Left ventricle myocardium inferior (tissue), 1 donor: ENCODE results near the gene TNFAIP8L3. TPM values are rescaled to one million over a fixed set of nuclear protein-coding genes. Genes with fewer than 3 reads are reported as not detected.

ENCODE experiments used
- DNase-seq: peaks from one replicate; pipeline ENCODE4 v3.0.0-alpha.2; 2020
- H3K27ac ChIP-seq: fragments of 200-600 bp; replicated peaks from 2 replicates; pipeline ENCODE4 v1.8.0; 2021
- H3K27me3 ChIP-seq: fragments of 200-600 bp; 2 replicates; pipeline ENCODE4 v1.8.0; 2021; ENCODE audit warnings: low read depth
- H3K36me3 ChIP-seq: fragments of 200-600 bp; 2 replicates; pipeline ENCODE4 v1.8.0; 2021
- H3K4me1 ChIP-seq: fragments of 200-600 bp; 2 replicates; pipeline ENCODE4 v1.8.0; 2021
- H3K4me3 ChIP-seq: fragments of 200-600 bp; 2 replicates; pipeline ENCODE4 v1.8.0; 2021; ENCODE audit warnings: mild to moderate bottlenecking, moderate library complexity
- H3K9me3 ChIP-seq: fragments of 200-600 bp; replicated peaks from 2 replicates; pipeline ENCODE4 v1.8.0; 2021
- intact Hi-C: fragments of 100-400 bp; cut with micrococcal nuclease; formaldehyde crosslinking; loops from one replicate; pipeline ENCODE4 v1.11.0; 2022
- total RNA-seq: library from RNA; stranded (reverse); fragmentation: NEBNext Ultra II Directional; extraction: Animal tissue kit (Norgen Biotek cat#: 25700); gene quantifications from one replicate; pipeline ENCODE4 v1.2.1, GENCODE V29; 2021
- TF ChIP-seq, protein P1 (sequence below): fragments of 200-600 bp; IDR thresholded peaks from 2 replicates; pipeline ENCODE4 v1.8.0; 2021; ENCODE audit warnings: antibody characterized with exemption, mild to moderate bottlenecking, borderline replicate concordance
- donor health status: DM: no; HTN: yes; CAD: no; lungs with severe emphysema.

The TNFAIP8L3 gene
- total RNA-seq, 1 donor from 2014 or later: 6.0 TPM

DNA sequence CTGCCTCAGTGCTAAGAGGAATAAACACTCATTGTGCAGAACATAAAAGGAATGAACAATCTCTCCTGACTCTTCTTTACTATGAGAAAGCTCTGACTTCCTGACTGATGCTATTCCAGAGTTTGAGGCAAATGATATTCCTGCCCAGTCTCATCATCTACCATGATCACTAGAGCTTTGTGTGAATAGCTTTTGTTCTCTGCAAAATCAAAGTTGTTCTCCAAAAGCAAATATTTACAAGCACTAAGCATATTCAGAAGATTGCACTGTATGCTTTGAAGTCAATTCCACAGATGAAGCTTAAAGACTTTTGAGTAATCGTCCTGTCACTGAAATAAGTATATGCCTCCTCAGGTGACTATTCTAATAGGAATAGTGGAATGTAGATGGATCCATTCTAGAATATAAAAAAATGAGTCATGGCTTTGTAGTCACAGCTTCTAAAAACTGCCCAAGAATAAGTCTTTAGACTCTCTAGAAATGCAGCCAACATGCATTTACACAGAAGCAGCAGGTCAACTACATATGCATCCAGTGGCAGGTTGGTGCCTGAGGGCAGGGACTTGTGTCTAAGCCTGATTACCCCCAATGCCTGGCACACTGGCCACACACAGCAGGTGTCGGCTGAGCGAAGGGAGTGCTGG is 34.6 kb downstream of the TNFAIP8L3 start:
- H3K36me3 ChIP-seq: peaks cover 9% of the 10 kb centered on the region
- H3K9me3 ChIP-seq: no peaks in the 10 kb centered on the region
- H3K4me3 ChIP-seq: no peak overlapping the region
- TF ChIP-seq, protein P1, sequence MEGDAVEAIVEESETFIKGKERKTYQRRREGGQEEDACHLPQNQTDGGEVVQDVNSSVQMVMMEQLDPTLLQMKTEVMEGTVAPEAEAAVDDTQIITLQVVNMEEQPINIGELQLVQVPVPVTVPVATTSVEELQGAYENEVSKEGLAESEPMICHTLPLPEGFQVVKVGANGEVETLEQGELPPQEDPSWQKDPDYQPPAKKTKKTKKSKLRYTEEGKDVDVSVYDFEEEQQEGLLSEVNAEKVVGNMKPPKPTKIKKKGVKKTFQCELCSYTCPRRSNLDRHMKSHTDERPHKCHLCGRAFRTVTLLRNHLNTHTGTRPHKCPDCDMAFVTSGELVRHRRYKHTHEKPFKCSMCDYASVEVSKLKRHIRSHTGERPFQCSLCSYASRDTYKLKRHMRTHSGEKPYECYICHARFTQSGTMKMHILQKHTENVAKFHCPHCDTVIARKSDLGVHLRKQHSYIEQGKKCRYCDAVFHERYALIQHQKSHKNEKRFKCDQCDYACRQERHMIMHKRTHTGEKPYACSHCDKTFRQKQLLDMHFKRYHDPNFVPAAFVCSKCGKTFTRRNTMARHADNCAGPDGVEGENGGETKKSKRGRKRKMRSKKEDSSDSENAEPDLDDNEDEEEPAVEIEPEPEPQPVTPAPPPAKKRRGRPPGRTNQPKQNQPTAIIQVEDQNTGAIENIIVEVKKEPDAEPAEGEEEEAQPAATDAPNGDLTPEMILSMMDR: no peak
- no peak overlapping the region for H3K27ac ChIP-seq
- no peak for DNase-seq
- no peaks in the 10 kb centered on the region for H3K27me3 ChIP-seq
- no peaks in the 10 kb centered on the region for H3K4me1 ChIP-seq
- intact Hi-C loops: no loop called here

DNA sequence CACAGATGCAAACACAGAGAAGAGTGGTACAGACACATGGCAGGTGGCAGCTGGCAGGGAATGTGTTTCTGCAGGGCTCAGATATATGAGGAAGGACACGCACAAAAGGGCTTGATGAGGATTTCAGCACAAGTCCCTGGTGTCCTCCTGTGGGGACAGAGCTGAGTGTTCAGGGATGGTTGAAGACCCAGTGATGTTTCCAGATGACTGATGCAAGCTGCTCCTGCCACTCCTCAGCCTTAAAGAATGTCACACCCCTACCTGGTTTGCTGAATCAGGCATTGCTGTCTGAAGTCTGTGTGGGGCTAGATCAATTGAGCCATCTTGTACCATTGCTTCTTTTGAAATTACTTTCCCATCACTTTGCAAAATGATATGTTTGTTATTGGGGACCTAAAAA is 40.2 kb downstream of the TNFAIP8L3 start:
- no peaks in the 10 kb centered on the region for H3K9me3 ChIP-seq
- TF ChIP-seq, protein P1: no peak
- intact Hi-C loops: no loop called here
- DNase-seq: no peak
- H3K4me3 ChIP-seq: no peak overlapping the region
- peaks cover 9% of the 10 kb centered on the region for H3K36me3 ChIP-seq
- peaks cover 21% of the 10 kb centered on the region for H3K4me1 ChIP-seq
- no peaks in the 10 kb centered on the region for H3K27me3 ChIP-seq
- H3K27ac ChIP-seq: no peak overlapping the region

DNA sequence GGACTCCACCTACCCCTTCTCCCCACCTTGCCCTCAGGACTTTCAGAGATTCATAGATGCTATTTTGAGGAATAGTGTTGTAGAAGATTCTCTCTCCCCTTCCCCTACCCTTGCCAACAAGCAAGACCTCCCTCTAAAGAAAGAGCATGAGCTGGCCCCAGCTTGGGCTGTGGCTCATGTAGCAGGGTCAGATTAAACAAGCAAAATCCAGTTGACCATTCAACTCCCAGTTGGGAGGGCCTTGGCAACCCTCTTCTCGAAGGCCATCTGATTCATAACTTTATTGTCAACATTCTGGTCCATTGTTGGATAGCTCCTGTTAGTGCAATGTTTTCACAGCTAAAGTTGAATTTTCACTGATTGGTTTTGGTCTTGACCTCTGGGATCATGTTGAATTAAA is 41.1 kb downstream of the TNFAIP8L3 start:
- no peak for DNase-seq
- Histone ChIP-seq H3K27me3 (no peaks in the 10 kb centered on the region), H3K36me3 (peaks cover 9% of the 10 kb centered on the region), H3K9me3 (no peaks in the 10 kb centered on the region), H3K4me3 (no peak overlapping the region), H3K4me1 (peaks cover 30% of the 10 kb centered on the region), H3K27ac (no peak overlapping the region)
- TF ChIP-seq, protein P1: no peak
- intact Hi-C loops: no loop called here

DNA sequence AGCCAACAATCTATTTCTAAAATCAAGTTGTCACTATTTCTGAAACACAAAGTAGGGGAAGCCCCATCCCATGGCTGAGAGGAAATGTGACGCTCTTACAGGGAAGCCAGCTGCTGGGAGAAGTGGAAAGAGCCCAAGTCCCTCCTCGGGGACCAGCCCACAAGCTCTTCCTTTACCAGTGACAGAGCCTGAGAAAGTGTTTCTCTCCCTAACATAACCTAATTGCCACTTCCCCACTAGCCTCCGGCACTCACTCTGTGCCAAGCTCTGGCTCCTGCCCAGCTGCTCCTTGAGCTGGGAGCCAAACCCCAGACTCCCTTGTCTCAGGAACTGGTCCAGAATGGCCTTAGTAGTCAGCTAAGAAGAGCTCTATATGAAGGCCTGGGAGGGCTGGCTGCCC is 42.9 kb downstream of the TNFAIP8L3 start:
- no peak overlapping the region for H3K27ac ChIP-seq
- TF ChIP-seq, protein P1: no peak
- intact Hi-C loops: no loop called here
- H3K27me3 ChIP-seq: no peaks in the 10 kb centered on the region
- peaks cover 2% of the 10 kb centered on the region for H3K36me3 ChIP-seq
- peak; percentile 52 for DNase-seq
- H3K4me1 ChIP-seq: peaks cover 48% of the 10 kb centered on the region
- no peak overlapping the region for H3K4me3 ChIP-seq
- H3K9me3 ChIP-seq: no peaks in the 10 kb centered on the region

DNA sequence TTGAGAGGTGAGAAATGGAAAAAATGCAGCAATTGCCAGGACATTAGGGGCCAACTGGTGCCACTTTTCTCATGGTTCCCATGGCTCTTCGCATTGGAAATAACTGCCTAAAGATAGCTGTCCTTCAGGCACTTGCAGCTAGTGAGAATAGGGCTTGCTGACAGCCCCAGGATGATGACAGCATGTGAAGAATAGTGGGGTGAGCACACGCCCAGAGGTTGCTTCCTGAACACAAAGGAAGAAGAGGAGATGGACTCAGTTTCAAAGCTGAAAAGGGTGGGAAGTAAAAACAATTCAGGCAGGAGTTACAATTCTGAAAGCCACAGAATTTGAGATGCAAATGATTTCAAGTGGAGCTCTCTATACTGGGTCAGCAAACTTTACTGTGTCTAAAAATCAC is 45.6 kb downstream of the TNFAIP8L3 start:
- H3K9me3 ChIP-seq: no peaks in the 10 kb centered on the region
- no peak for DNase-seq
- H3K4me3 ChIP-seq: no peak overlapping the region
- H3K36me3 ChIP-seq: no peaks in the 10 kb centered on the region
- intact Hi-C loops: no loop called here
- TF ChIP-seq, protein P1: no peak
- H3K27me3 ChIP-seq: no peaks in the 10 kb centered on the region
- H3K27ac ChIP-seq: no peak overlapping the region
- H3K4me1 ChIP-seq: peaks cover 52% of the 10 kb centered on the region
